Stomach (tissue), 4 donors: ENCODE data around the gene MNAT1.

Experiments used
- CTCF ChIP-seq, 7 experiments: fragments of 450-650 bp in 4 of 7; fragments of 200-600 bp in 3 of 7; sonication (generic) in 3 of 7; IDR thresholded peaks; one replicate each; pipeline ENCODE4 v1.5.1; 2016 to 2019; ENCODE audit warnings: antibody characterized with exemption in 7 of 7, control low read depth in 2 of 7, mild to moderate bottlenecking in 1 of 7
- EP300 ChIP-seq: sonication (generic); formaldehyde crosslinking; IDR thresholded peaks from one replicate; pipeline ENCODE4 v1.6.1; 2017; ENCODE audit warnings: antibody characterized with exemption
- POLR2A ChIP-seq, 4 donors: fragments of 450-650 bp; IDR thresholded peaks; one replicate each; pipeline ENCODE4 v1.6.1; 2016; ENCODE audit warnings: antibody characterized with exemption in 4 of 4, control low read depth in 2 of 4, mild to moderate bottlenecking in 1 of 4, moderate library complexity in 1 of 4
- POLR2AphosphoS5 ChIP-seq, 3 donors: sonication (generic); formaldehyde crosslinking; IDR thresholded peaks; one replicate each; pipeline ENCODE4 v1.6.1; 2016; ENCODE audit warnings: antibody characterized with exemption in 3 of 3

- TF ChIP-seq CTCF (IDR thresholded peaks at IDR 0.05) (no peak), EP300 (no peak), POLR2AphosphoS5 (IDR thresholded peaks at IDR 0.05) (no peak), POLR2A (IDR thresholded peaks at IDR 0.05) (no peak)
Measured at GRCh38 chr14:60973070-60973469, 238.5 kb downstream of the MNAT1 start.
